ENCODE data around the gene TTLL12. TPM values are rescaled to one million over a fixed set of nuclear protein-coding genes. Genes with fewer than 3 reads are reported as not detected.
A peak's percentile ranks its signal among the peaks of the same experiment; 100 is the strongest.
"Not testable (repeated sequence)": the region's sequence is repeated elsewhere in the genome, so short reads cannot be mapped to it uniquely, and the experiment has no call there.

TTLL12 gene
- total RNA-seq, 2 donors from 2014 or later, result 34.3 to 75.0 TPM

DNA sequence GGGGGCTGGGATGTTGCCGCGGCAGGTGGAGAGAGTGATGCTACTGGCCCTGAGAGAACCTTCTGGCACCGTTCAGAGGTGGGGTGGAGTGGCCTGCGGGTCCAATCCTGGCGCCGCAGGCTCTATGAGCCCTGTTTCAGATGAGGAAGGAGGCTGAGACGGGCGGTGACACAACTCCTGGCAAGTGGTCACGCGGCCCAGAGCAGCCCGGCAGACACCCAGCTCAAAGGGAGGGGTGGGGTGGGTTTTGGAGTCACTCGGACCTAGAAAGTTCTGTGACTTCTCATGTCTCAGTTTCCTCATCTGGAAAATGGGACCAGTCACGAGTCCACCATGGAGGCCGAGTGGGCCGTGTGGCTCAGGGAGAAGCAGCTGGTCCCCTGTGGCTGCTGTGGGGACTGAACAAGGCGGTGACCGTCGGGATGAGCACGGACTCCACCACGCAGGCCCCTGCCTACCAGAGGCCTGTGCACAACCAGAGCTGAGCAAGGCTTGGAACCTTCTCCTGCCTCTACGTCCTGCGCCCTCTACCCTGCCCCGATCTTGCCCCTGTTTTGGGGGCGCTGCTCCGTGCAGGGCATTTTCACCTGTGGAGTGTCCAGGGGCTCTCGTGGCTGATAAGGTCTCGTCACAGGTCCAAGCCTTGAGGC is 31.9 kb downstream of the TTLL12 start:
- H3K36me3 Mint-ChIP-seq, result peaks cover 0 to 7% of the 10 kb centered on the region in 2 donors
- peak overlapping the region in 1 of 2 donors; percentile 22 for H3K27ac Mint-ChIP-seq
- no peak for ATAC-seq
- no peaks in the 10 kb centered on the region for H3K9me3 Mint-ChIP-seq
- DNase-seq (ENCODE audit: low spot score in 2 of 2), result no peak

DNA sequence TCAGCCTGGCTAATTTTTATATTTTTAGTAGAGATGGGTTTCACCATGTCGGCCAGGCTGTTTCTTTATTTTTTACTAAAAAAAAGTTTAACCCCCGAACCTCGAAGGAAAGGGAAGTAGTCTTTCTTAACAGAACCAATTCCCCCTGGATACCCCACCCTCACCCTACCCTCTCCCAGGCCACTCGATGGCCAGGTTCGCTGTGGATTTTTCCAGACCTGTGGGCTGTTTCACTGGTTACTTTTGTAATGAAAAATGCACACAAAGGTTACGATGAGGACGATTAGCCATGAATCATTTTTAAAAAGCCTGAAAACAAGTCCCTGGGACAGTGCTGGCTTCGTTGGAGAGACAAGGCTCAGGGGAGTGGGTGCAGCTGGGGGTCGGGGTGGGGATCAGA is 33.0 kb downstream of the TTLL12 start:
- no peak overlapping the region for H3K27ac Mint-ChIP-seq
- H3K36me3 Mint-ChIP-seq, result peaks cover 0 to 7% of the 10 kb centered on the region in 2 donors
- ATAC-seq (no peak), DNase-seq (ENCODE audit: low spot score in 2 of 2) (no peak)
- H3K9me3 Mint-ChIP-seq, result no peaks in the 10 kb centered on the region

DNA sequence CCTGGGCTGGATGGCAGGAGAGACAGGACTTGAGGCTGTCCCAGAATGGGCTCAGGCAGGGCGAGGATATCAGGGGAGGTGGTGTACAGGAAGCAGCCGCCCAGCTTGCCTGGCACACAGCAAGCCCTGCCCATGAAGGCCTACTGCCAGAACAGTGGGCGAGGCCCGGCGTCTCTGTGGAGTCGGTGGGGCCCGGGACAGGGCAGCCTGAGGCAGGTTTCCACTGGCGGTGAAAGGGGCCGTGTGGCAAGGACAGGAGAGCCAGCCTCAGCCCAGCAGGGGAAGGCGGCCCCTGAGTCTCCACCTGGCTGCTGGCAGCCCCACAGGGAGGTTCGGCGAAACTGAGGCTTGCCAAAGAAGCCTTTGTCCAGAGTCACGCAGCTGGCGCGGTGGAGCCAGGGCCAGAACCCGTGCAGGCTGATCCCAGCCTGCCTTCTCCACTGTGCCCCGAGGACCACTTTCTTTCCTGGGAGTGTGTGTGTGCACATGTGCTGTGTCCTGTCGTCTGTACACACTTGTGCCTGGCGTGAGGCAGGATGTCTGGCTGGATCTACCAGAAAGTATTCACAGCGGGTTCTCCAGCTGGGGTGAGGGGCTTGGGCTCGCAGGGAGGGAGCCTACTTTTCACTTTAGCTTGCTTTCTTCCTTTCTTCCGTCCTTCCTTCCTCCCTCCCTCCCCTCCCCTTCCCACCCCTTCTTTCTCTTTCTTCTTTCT is 34.4 kb downstream of the TTLL12 start:
- no peaks in the 10 kb centered on the region for H3K9me3 Mint-ChIP-seq
- H3K36me3 Mint-ChIP-seq, result peaks cover 0 to 7% of the 10 kb centered on the region in 2 donors
- DNase-seq (ENCODE audit: low spot score in 2 of 2) (peak; percentile 60 to 71), ATAC-seq (peak; percentile 81 to 84)
- H3K27ac Mint-ChIP-seq, result peak overlapping the region; percentile 65 to 78

DNA sequence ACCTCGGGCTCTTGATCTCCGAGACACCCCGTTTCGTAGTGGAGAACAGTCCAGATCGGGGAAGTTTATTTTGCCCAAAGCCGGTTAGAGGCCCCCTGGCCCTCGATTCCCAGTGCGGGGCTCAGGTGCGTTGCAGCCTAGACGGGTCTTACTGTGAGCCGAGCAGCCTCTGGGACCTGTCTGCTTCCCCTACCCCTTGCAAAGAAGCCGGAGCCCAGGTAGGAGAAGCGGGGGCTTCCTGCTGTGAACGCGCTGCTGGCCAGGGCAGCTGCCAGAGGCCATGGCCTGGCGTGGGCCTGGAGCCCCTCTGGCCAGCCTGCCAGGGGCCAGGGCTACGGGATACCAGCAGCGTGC is 35.0 kb downstream of the TTLL12 start:
- DNase-seq (ENCODE audit: low spot score in 2 of 2) (no peak), ATAC-seq (peak; percentile 28 to 47)
- Mint-ChIP-seq H3K9me3 (no peaks in the 10 kb centered on the region), H3K27ac (peak overlapping the region; percentile 65 to 78), H3K36me3 (peaks cover 0 to 7% of the 10 kb centered on the region in 2 donors)

DNA sequence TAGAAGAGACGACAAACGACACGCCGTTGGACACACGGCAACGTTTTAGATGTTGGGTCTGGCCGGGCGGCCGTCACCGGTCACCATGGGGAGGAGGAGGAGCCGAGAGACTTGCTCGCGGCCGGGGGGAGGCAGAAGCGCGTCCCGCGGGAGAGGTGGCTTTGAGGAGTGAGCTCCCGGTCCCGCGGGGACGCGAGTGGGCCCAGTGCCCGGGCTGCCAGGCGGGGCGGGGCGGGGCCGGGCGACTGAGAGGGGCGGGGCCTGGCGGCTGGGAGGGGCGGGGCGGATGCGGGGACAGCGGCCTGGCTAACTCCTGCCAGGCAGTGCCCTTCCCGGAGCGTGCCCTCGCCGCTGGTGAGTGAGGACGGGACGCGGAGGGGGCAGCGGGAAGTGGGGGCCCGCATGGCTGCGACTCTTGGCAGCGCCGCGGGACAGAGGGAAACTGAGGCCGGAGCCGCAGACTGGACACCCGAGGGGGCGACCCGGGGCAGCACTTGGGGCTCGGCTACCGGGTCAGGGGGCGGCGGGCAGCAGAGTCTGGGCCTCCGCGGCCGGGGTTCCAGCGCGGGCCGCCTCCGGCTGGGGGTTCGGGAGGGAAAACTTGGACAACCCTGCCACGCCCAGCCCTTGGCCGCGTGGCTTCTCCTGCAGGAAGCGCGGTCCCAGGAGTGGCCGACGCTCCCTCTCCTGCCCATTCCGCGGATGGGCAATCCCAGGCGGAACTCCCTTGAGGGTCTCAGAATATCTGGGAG is 35.5 kb downstream of the TTLL12 start, which contains the start of gene TSPO:
TSS of gene TSPO (plus strand) at position 309 of the 752 bp plus-strand sequence. CDS start 7,680 bp downstream, outside the sequence.
- H3K27ac Mint-ChIP-seq, result peak within 1 kb of the TSS; percentile 78 to 96
- peaks cover 0 to 7% of the 10 kb centered on the region in 2 donors for H3K36me3 Mint-ChIP-seq
- H3K9me3 Mint-ChIP-seq, result no peaks in the 10 kb centered on the region
- DNase-seq (ENCODE audit: low spot score in 2 of 2) (peak; percentile 67 to 69), ATAC-seq (peak; percentile 77 to 78)

DNA sequence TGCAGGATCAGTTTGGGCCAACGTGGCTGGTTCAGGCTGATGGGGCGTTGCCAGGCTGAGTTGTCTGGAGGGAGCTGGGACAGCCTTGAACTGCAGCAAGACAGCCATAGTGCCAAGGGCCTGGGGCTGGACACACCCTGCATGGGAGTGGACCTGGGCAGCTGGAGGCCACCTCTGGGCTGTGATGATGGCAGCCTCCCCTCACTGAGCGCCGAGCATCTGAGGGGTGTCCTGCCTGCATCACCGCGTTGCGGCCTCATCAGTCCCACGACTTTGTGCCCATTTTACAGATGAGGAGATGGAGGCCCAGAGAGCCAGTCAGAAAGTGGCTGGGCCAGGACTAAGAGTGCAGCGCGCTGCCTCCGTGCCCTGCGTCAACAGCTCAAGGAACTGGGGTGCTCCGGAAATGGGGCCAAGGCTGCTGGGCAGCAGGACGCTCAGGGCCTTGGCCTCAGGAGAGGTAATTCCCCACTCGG is 36.2 kb downstream of the TTLL12 start:
- peak in 1 of 2 donors; percentile 4 for ATAC-seq
- peaks cover 0 to 7% of the 10 kb centered on the region in 2 donors for H3K36me3 Mint-ChIP-seq
- H3K27ac Mint-ChIP-seq, result peak overlapping the region; percentile 78 to 96
- H3K9me3 Mint-ChIP-seq, result no peaks in the 10 kb centered on the region
- DNase-seq (ENCODE audit: low spot score in 2 of 2), result no peak

DNA sequence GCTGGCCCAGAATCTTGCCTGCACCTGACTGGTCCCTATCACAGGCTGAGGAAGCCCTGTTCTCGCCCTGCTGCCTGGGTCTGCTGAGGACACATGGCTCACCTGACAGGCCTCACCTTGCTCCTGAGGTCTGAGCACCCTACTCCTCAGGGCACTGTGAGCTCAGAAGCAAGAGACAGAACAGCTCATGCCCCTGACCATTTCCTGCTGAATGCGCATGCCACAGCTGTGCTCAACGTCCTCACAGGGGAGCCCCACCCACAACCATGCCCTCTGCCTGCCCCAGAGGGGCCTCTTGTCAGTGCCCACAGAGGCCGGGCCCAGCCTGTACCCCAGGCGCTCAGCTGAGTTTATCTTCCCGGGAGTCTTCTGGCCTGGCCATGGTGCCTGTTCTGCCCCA is 38.4 kb downstream of the TTLL12 start:
- Mint-ChIP-seq H3K9me3 (no peaks in the 10 kb centered on the region), H3K27ac (peak overlapping the region in 1 of 2 donors; percentile 72), H3K36me3 (peaks cover 4 to 7% of the 10 kb centered on the region in 2 donors)
- ATAC-seq (no peak), DNase-seq (ENCODE audit: low spot score in 2 of 2) (no peak)

DNA sequence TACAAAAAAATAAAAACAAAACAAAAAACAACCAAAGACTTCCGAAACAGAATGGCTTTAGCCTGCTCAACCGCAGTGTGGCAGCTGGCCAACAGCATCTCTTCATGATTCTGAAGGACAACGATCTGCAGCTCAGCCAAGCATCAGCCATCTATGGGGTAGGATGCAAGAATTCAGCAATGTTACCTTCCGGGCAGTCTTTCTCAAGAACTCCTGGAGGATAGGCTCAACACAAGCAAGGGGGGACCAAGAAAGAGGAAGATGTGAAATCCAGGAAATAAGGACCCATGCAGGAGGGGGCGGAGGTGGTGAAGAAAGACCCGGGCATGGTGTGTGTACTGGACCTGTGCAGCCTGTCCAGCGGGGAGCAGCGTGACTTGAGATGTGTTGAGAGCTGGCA is 39.1 kb downstream of the TTLL12 start:
- Mint-ChIP-seq H3K27ac (peak overlapping the region; percentile 45 to 46), H3K9me3 (no peaks in the 10 kb centered on the region), H3K36me3 (peaks cover 7 to 9% of the 10 kb centered on the region in 2 donors)
- ATAC-seq, result no peak
- DNase-seq (ENCODE audit: low spot score in 2 of 2), result no peak

DNA sequence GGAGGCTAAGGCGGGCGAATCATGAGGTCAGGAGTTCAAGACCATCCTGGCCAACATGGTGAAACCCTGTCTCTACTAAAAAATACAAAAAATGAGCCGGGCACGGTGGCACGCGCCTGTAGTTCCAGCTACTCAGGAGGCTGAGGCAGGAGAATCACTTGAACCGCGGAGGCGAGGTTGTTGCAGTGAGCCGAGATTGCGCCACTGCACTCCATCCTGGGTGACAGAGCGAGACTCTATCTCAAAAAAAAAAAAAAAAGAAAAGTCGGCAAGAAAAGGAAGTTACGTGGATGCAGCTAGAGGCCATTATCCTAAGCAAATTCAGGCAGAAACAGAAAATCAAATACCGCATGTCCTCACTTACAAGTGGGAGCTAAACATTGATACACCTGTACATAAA is 40.6 kb downstream of the TTLL12 start:
- DNase-seq (ENCODE audit: low spot score in 2 of 2); ATAC-seq: not testable (repeated sequence)
- peaks cover 7 to 12% of the 10 kb centered on the region in 2 donors for H3K36me3 Mint-ChIP-seq

DNA sequence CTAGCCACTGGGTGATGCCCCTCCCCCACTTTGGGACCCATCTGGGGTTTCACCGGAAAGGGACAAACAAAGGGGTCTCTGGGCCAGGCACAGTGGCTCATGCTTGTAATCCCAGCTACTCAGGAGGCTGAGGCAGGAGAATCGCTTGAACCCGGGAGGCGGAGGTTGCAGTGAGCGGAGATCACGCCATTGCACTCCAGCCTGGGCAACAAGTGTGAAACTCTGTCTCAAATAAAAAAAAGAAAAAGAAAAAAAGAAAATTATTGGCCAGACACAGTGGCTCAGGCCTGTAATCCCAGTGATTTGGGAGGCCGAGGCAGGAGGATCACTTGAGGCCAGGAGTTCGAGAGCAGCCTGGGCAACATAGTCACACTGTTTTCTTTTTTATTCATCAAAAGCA is 41.6 kb downstream of the TTLL12 start:
- not testable (repeated sequence) for H3K27ac Mint-ChIP-seq; ATAC-seq; DNase-seq (ENCODE audit: low spot score in 2 of 2); H3K9me3 Mint-ChIP-seq
- H3K36me3 Mint-ChIP-seq, result peaks cover 4 to 12% of the 10 kb centered on the region in 2 donors

More for the DNA sequence above, 40.6 kb downstream of the TTLL12 start:
- peak overlapping the region in 1 of 2 donors; percentile 46 for H3K27ac Mint-ChIP-seq
- H3K9me3 Mint-ChIP-seq, result not testable (repeated sequence)

DNA sequence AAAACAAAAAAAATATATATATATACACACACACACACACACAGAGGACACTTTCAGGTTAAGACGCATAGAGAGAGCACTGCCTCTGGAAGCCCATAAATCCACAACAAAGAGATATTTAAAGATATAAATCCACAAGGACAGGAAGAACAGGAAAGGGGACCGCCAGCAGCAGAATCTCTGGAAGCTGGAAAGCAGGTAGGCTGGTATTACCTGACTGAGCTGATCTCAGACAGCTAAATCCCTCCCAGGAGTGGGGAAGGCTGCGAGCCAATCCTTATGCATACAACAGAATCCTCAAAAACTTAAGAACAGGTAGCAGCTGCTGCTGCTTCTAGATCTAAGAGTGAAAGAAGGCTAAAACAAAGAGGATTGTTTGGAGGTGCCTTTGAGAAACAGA is 42.0 kb downstream of the TTLL12 start:
- Mint-ChIP-seq H3K36me3 (peaks cover 8 to 16% of the 10 kb centered on the region in 2 donors), H3K27ac (no peak overlapping the region), H3K9me3 (no peaks in the 10 kb centered on the region)
- ATAC-seq (no peak), DNase-seq (ENCODE audit: low spot score in 2 of 2) (no peak)

DNA sequence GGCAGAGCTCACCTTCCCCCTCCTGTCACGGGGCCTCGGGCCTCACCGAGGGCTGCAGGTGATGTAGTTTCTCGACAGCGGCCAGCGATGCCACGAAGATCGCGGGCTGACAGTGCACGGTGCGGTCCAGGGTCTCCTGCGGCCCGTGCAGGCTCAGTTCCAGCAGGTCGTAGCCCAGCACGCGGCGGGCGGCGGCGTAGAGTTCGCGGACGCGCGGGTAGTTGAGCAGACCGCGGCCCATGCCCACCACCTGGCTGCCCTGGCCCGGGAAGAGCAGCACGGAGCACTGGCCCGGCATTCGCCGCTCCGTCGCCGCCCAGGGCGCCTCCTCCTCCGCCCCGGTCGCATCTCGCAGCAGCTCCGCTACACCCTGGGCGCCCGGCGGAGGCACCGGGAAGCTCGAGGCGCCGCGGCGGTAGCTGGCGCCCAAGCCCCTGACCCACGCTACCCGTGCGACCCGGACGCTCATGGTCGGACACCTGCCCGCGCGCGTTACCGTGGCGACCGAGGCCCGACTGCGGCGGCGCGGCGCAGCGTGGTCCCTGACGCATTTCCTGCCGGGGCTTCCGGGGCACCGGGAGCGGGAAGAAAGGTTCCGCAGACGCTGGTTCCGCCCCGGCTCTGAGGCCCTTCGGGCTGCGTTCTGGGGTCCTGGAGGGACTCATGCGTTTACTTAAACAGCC is 43.9 kb downstream of the TTLL12 start, which contains the start of gene MCAT:
TSS of gene MCAT (minus strand) at position 519 of the 683 bp plus-strand sequence. CDS start at position 469, 50 bp downstream.
- Mint-ChIP-seq H3K9me3 (no peaks in the 10 kb centered on the region), H3K36me3 (peaks cover 10 to 16% of the 10 kb centered on the region in 2 donors), H3K27ac (peak within 1 kb of the TSS; percentile 95 to 98)
- ATAC-seq (peak; percentile 95 to 97), DNase-seq (ENCODE audit: low spot score in 2 of 2) (peak; percentile 86 to 90)

DNA sequence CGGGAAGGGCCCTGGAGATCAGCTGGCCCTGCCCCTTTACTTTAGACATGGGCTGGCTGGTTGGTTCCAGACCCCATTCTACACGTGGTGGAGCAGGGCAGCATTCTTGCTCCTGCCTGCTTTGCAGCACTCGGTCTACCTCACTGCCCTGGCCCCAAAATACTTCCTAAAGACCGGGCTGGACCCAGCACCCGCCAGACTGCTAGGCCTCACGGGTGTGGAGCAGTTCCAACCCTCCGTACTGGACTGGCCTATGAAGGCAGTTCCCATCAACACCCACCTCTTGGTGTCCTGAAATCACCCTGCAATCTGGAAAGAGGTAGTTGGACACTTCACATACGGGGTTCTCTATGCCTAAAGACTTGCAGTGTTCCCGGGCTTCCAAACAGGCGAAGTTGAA is 50.1 kb downstream of the TTLL12 start:
- ATAC-seq (no peak), DNase-seq (ENCODE audit: low spot score in 2 of 2) (no peak)
- no peaks in the 10 kb centered on the region for H3K9me3 Mint-ChIP-seq
- no peak overlapping the region for H3K27ac Mint-ChIP-seq
- peaks cover 4 to 10% of the 10 kb centered on the region in 2 donors for H3K36me3 Mint-ChIP-seq

DNA sequence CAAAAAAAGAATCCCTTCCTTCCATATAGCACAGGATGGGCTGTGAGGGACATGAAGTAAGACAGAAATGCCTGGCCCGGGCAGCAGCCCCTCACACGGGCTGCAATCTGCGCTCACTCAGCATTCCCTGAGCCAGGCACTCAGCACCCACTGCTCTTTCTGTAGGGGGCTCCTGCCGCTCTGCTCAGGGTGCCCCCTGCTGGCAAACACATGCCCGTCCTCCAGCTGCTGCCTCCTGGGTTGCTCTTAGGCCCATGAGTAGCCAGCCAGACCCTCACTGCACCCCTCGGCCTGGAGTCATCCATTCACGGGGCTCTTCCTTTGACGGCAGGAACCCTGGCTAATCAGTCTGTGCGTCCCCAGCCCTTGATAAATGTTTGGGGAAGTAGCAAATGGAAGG is 50.7 kb downstream of the TTLL12 start:
- no peaks in the 10 kb centered on the region for H3K9me3 Mint-ChIP-seq
- ATAC-seq (peak in 1 of 2 donors; percentile 61), DNase-seq (ENCODE audit: low spot score in 2 of 2) (peak in 1 of 2 donors; percentile 48)
- H3K27ac Mint-ChIP-seq, result no peak overlapping the region
- H3K36me3 Mint-ChIP-seq, result peaks cover 4 to 10% of the 10 kb centered on the region in 2 donors

DNA sequence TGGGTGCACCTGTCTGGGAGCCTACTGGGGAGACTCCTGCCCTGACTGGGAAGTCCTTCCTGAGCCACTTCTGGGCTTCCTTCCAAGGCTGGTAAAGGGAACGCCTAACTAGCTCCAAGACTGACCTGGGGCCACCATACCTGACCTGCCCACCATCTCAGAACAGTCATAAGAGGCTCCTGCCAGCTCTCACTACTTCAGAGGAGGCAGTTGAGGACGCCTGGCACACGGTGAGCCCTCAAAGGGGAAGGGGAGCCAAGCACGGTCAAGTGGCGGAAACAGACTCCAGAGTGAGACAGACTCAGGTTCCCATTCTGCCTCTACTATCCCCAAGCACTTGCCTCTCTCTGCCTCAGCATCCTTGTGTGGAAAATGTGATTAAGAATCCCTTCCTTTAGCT is 51.4 kb downstream of the TTLL12 start:
- no peak overlapping the region for H3K27ac Mint-ChIP-seq
- ATAC-seq (no peak), DNase-seq (ENCODE audit: low spot score in 2 of 2) (no peak)
- H3K9me3 Mint-ChIP-seq, result no peaks in the 10 kb centered on the region
- H3K36me3 Mint-ChIP-seq, result peaks cover 4 to 9% of the 10 kb centered on the region in 2 donors

DNA sequence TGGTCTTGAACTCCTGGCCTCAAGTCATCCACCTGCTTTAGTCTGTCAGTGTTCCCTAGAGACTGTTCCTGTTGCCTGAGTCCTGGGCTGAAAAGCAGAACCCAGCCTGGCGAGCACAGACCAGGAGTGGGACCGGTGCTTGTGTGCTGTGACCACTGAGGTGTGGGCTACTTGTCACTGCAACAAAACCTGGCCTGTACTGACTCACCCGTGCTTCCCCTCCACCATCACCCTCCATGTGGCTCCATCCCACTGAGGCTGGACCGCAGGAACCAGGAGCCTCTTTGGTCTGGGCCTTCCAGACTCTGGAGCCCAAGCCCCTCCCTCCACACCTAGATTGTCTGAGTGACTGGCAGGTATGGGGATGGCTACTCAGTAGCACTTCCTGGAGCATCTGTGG is 52.4 kb downstream of the TTLL12 start:
- H3K27ac Mint-ChIP-seq, result no peak overlapping the region
- no peaks in the 10 kb centered on the region for H3K9me3 Mint-ChIP-seq
- no peaks in the 10 kb centered on the region for H3K36me3 Mint-ChIP-seq
- DNase-seq (ENCODE audit: low spot score in 2 of 2) (no peak), ATAC-seq (no peak)

Measured in activated naive CD4-positive, alpha-beta T cell treated with anti-CD3 and anti-CD28 coated beads, Interleukin-2, amount 50 U/mL, for 72 hours (primary cell).